K562 (cell line): ENCODE results near the gene PIGV. TPM values are rescaled to one million over a fixed set of nuclear protein-coding genes. Genes with fewer than 3 reads are reported as not detected.
A peak's percentile ranks its signal among the peaks of the same experiment; 100 is the strongest.

Experiments used
- ATAC-seq: fragments of 200-7000 bp; cut with Tn5 transposase; 3 replicates; pipeline ENCODE4 v1.9.1; 2020; ENCODE audit warnings: moderate library complexity
- BruUV-seq: library from RNA; stranded (reverse); fragments of 400-500 nt; replicated peaks from 2 replicates; lab custom pipeline; 2021; lab: Mats Ljungman, UMichigan
- CTCF ChIA-PET: fragments of 300-600 bp; formaldehyde crosslinking; extraction: SDS; loops from one replicate; lab custom pipeline; 2021; ENCODE audit warnings: low intra/inter-chr PET ratio; lab: Yijun Ruan, JAX
- POLR2A ChIA-PET: fragments of 300-600, 350-650 bp; sonication (Branson Sonifier 250); formaldehyde crosslinking; extraction: SDS; loops from one replicate; lab custom pipeline; 2021; ENCODE audit warnings: antibody characterized with exemption, inconsistent platforms; lab: Yijun Ruan, JAX
- DNase-seq, 4 experiments: peaks; one replicate each; pipeline versions ENCODE4 v3.0.0 to v3.0.0-alpha.2; 2011 to 2018; ENCODE audit warnings: low spot score in 3 of 4, mixed read lengths in 3 of 4; ENCODE audit errors: extremely low read depth in 1 of 4
- FAIRE-seq: peaks from 2 replicates; lab custom pipeline; 2011; peaks lifted over from hg19 to GRCh38; lab: Jason Lieb, UNC
- H2AFZ ChIP-seq: 2 replicates; pipeline ENCODE4 v1.6.0; 2011; ENCODE audit warnings: low read depth, low read length, control low read depth, inconsistent platforms
- H3K27ac ChIP-seq: fragments of 200-600 bp; 3 replicates; pipeline ENCODE4 v1.8.0; 2011; ENCODE audit warnings: low read depth, mild to moderate bottlenecking, control low read depth, inconsistent platforms, low read length, moderate library complexity, mixed read lengths; ENCODE audit errors: extremely low read depth
- H3K27me3 ChIP-seq, 2 experiments: fragments of 300-600 bp in 1 of 2; 2 replicates in 1 of 2; 3 replicates in 1 of 2; pipeline versions ENCODE4 v1.6.0 to v1.8.0; 2011; ENCODE audit warnings: inconsistent platforms in 2 of 2, low read length in 2 of 2, mild to moderate bottlenecking in 1 of 2, mixed read lengths in 1 of 2, moderate library complexity in 1 of 2; ENCODE audit not compliant: control insufficient read depth in 2 of 2, insufficient read depth in 2 of 2
- H3K36me3 ChIP-seq: fragments of 300-600 bp; 3 replicates; pipeline ENCODE4 v1.8.0; 2011; ENCODE audit warnings: mild to moderate bottlenecking, low read length, inconsistent platforms; ENCODE audit not compliant: control insufficient read depth, insufficient read depth
- H3K4me1 ChIP-seq, 2 experiments: fragments of 200-600 bp in 1 of 2; replicated peaks in 1 of 2; 2 replicates in 1 of 2; 3 replicates in 1 of 2; pipeline versions ENCODE4 v1.5.1 to v1.8.0; 2011; ENCODE audit warnings: inconsistent platforms in 2 of 2, low read length in 2 of 2, mild to moderate bottlenecking in 1 of 2, mixed read lengths in 1 of 2, moderate library complexity in 1 of 2; ENCODE audit not compliant: control insufficient read depth in 2 of 2, insufficient read depth in 2 of 2
- H3K4me2 ChIP-seq: 2 replicates; pipeline ENCODE4 v1.6.1; 2011; ENCODE audit warnings: low read length, control low read depth, inconsistent platforms, mixed read lengths; ENCODE audit not compliant: insufficient read depth
- H3K4me3 ChIP-seq: fragments of 200-600 bp; sonication (generic), shearing (Covaris generic); 2 replicates; pipeline ENCODE4 v1.5.1; 2016; ENCODE audit warnings: control low read depth, inconsistent platforms
- H3K79me2 ChIP-seq: fragments of 200-600 bp; 3 replicates; pipeline ENCODE4 v1.8.0; 2011; ENCODE audit warnings: low read length, inconsistent platforms; ENCODE audit not compliant: control insufficient read depth, insufficient read depth
- H3K9ac ChIP-seq, 2 experiments: 2 replicates each; pipeline versions ENCODE4 v1.6.0 to v1.6.1; 2011; ENCODE audit warnings: low read depth in 2 of 2, low read length in 2 of 2, control low read depth in 1 of 2, inconsistent platforms in 1 of 2, mild to moderate bottlenecking in 1 of 2, mixed read lengths in 1 of 2; ENCODE audit not compliant: insufficient read depth in 1 of 2
- H3K9me1 ChIP-seq: one replicate; pipeline ENCODE4 v1.6.0; 2011; ENCODE audit warnings: inconsistent platforms, mild to moderate bottlenecking, low read length, moderate library complexity; ENCODE audit not compliant: control insufficient read depth, insufficient read depth
- H3K9me3 ChIP-seq: replicated peaks from 2 replicates; pipeline ENCODE4 v1.5.1; 2011; ENCODE audit warnings: low read depth, low read length, inconsistent platforms; ENCODE audit not compliant: control insufficient read depth, insufficient read depth
- H4K20me1 ChIP-seq: replicated peaks from 2 replicates; pipeline ENCODE4 v1.6.1; 2011; ENCODE audit warnings: low read length, inconsistent platforms, mixed read lengths; ENCODE audit not compliant: control insufficient read depth, insufficient read depth
- AFF4 ChIP-seq: sonication (generic); formaldehyde crosslinking; IDR thresholded peaks from 2 replicates; pipeline ENCODE4 v1.8.0; 2023; ENCODE audit warnings: mild to moderate bottlenecking, missing genetic modification reagents
- ATF6 ChIP-seq: sonication (generic); formaldehyde crosslinking; IDR thresholded peaks from 2 replicates; pipeline ENCODE4 v1.4.0; 2020; ENCODE audit warnings: mild to moderate bottlenecking, missing genetic modification reagents
- CTBP1 ChIP-seq: fragments of 450-650 bp; IDR thresholded peaks from 2 replicates; pipeline ENCODE4 v1.6.1; 2016; ENCODE audit warnings: borderline replicate concordance
- CXXC5 ChIP-seq: fragments of 250-450 bp; sonication (Bioruptor Pico); IDR thresholded peaks from 2 replicates; pipeline ENCODE4 v1.8.0; 2022; ENCODE audit warnings: inconsistent platforms, mild to moderate bottlenecking, moderate library complexity
- EP400 ChIP-seq: fragments of 450-650 bp; IDR thresholded peaks from 2 replicates; pipeline ENCODE4 v1.6.1; 2017; ENCODE audit warnings: antibody characterized with exemption, mild to moderate bottlenecking, moderate library complexity
- EZH2 ChIP-seq: IDR thresholded peaks from 2 replicates; pipeline ENCODE4 v1.6.1; 2012; ENCODE audit warnings: low read depth, mild to moderate bottlenecking, inconsistent platforms, low read length, borderline replicate concordance
- PHF21A ChIP-seq: fragments of 450-650 bp; IDR thresholded peaks from 2 replicates; pipeline ENCODE4 v1.6.1; 2017; ENCODE audit warnings: low read depth, borderline replicate concordance
- SRSF3 ChIP-seq: fragments of 200-400 bp; formaldehyde crosslinking; IDR thresholded peaks from 2 replicates; pipeline ENCODE4 v1.6.1; 2016; ENCODE audit warnings: mild to moderate bottlenecking, low read length, moderate library complexity; ENCODE audit not compliant: insufficient read depth
- STAT5B ChIP-seq: fragments of 250-450 bp; sonication (Bioruptor Pico); IDR thresholded peaks from 2 replicates; pipeline ENCODE4 v1.8.0; 2021; ENCODE audit warnings: mild to moderate bottlenecking, inconsistent platforms
- ZC3H11A ChIP-seq: IDR thresholded peaks from 2 replicates; pipeline ENCODE4 v1.6.1; 2012; ENCODE audit warnings: low read depth, low read length, improper control_type of control experiment
- ZNF12 ChIP-seq: sonication (generic); formaldehyde crosslinking; IDR thresholded peaks from 2 replicates; pipeline ENCODE4 v1.4.0; 2020; ENCODE audit warnings: mild to moderate bottlenecking, missing genetic modification reagents
- ZNF212 ChIP-seq: fragments of 450-650 bp; formaldehyde crosslinking; IDR thresholded peaks from 2 replicates; pipeline ENCODE4 v1.4.0; 2020; ENCODE audit warnings: mild to moderate bottlenecking
- ZNF512 ChIP-seq: IDR thresholded peaks from 2 replicates; pipeline ENCODE4 v1.6.1; 2016; ENCODE audit warnings: missing genetic modification characterization, missing compliant biosample characterization
- WGBS: fragments of 100-300 bp; shearing (Covaris generic); methylation state at CpG from one replicate; pipeline ENCODE4 v1.1.6; 2016; ENCODE audit warnings: low coverage, mixed read lengths; ENCODE audit not compliant: insufficient coverage; ENCODE audit errors: missing lambda C conversion rate; 5-methylcytosine and 5-hydroxymethylcytosine counted together
- in situ Hi-C: fragments of 300-500 bp; cut with MboI; formaldehyde crosslinking; loops from 4 replicates; pipeline ENCODE4 v1.15.0; 2018; ENCODE audit warnings: inconsistent platforms, mixed read lengths
- intact Hi-C: fragments of 100-400 bp; cut with micrococcal nuclease; formaldehyde crosslinking; loops from 2 replicates; pipeline ENCODE4 v1.14.2; 2022
- polyA plus RNA-seq, 8 experiments: library from polyadenylated mRNA; depleted of rRNA in 4 of 8; stranded (reverse) in 5 of 8; unstranded in 3 of 8; fragments of >200 nt; fragmentation: Nextera tagmentation in 2 of 8; fragmentation: Illumina TruSeq in 1 of 8; extraction: Ambion mirVana in 2 of 8; extraction: Trizol in 1 of 8; gene quantifications; 2 replicates each; pipeline versions ENCODE4 v1.2.1 to v1.2.3, GENCODE V29; 2011 to 2014; ENCODE audit warnings: inconsistent platforms in 1 of 8, missing spikeins in 1 of 8
- total RNA-seq, 7 experiments: library from RNA; depleted of rRNA in 6 of 7; stranded (reverse); fragments of >200 nt in 6 of 7; fragmentation: Illumina TruSeq in 2 of 7; extraction: Trizol in 2 of 7; gene quantifications; 2 replicates each; pipeline versions ENCODE4 v1.2.1 to v1.2.3, GENCODE V29; 2011 to 2021; ENCODE audit warnings: low replicate concordance in 1 of 7
- TF ChIP-seq, protein P1 (sequence below): fragments of 450-650 bp; conservative IDR thresholded peaks from 2 replicates; pipeline ENCODE4 v1.6.1; 2016; ENCODE audit warnings: missing genetic modification characterization, low read depth, mild to moderate bottlenecking, control low read depth, missing compliant biosample characterization

The PIGV gene
- total and polyA plus RNA-seq, 9 of the 15 experiments (the other 6 are each of a cell fraction or from before 2014, with no cell fraction given): 8.4 to 21.8 (median 11.7) TPM

- Histone ChIP-seq H3K4me2 (peak overlapping the region; percentile 43; the same call in 1 of the 2 replicates), H3K4me3 (no peak overlapping the region), H3K9me1 (peaks cover 9% of the 10 kb centered on the region), H3K36me3 (peaks cover 53% of the 10 kb centered on the region), H3K4me1 (peaks cover 58 to 75% of the 10 kb centered on the region in 2 experiments), H3K27ac (peak overlapping the region; percentile 61), H3K9me3 (no peaks in the 10 kb centered on the region), H3K27me3 (no peaks in the 10 kb centered on the region), H4K20me1 (peaks cover 17% of the 10 kb centered on the region; the same call in 1 of the 2 replicates), H2AFZ (no peak overlapping the region), H3K9ac (peak overlapping the region; percentile 20 to 46; a peak in 3 of 4 replicates), H3K79me2 (peaks cover 75% of the 10 kb centered on the region)
- BruUV-seq: no TSS peak
- WGBS: 16% methylated on average over 5 of the region's 5 CpGs
- FAIRE-seq (no peak), ATAC-seq (no peak), DNase-seq (no peak)
- CTCF ChIA-PET: no interaction called here
- in situ Hi-C loops: no loop called here
- intact Hi-C loops: no loop called here
- POLR2A ChIA-PET: interaction anchor here (0.6 to 9.2 kb wide), 16 partner anchors 9 to 178 kb away, joined by 3 to 112 read pairs (median 4); partner anchors contain the start of genes ARID1A and GPATCH3
- TF ChIP-seq ZNF512 (tag): no peak
- TF ChIP-seq EP400: 0 out of 2 replicates have a peak, but pooled peaks have one; percentile 26
- TF ChIP-seq SRSF3: no peak
- TF ChIP-seq ATF6 (CRISPR knock-in tag): no peak
- TF ChIP-seq ZNF212 (CRISPR knock-in tag): no peak
- 0 out of 2 replicates have a peak, but pooled peaks have one; percentile 6 for TF ChIP-seq AFF4 (CRISPR knock-in tag)
- TF ChIP-seq CXXC5: no peak
- TF ChIP-seq EZH2: no peak
- no peak for TF ChIP-seq CTBP1
- no peak for TF ChIP-seq PHF21A
- TF ChIP-seq, protein P1, sequence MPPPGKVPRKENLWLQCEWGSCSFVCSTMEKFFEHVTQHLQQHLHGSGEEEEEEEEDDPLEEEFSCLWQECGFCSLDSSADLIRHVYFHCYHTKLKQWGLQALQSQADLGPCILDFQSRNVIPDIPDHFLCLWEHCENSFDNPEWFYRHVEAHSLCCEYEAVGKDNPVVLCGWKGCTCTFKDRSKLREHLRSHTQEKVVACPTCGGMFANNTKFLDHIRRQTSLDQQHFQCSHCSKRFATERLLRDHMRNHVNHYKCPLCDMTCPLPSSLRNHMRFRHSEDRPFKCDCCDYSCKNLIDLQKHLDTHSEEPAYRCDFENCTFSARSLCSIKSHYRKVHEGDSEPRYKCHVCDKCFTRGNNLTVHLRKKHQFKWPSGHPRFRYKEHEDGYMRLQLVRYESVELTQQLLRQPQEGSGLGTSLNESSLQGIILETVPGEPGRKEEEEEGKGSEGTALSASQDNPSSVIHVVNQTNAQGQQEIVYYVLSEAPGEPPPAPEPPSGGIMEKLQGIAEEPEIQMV (tag): peak; percentile 51; the same call in 1 of the 2 replicates
- no peak for TF ChIP-seq ZC3H11A
- TF ChIP-seq ZNF12 (CRISPR knock-in tag): 0 out of 2 replicates have a peak, but pooled peaks have one; percentile 9
- TF ChIP-seq STAT5B (CRISPR knock-in tag): no peak
Observed at GRCh38 chr1:26783646-26784022, 4.1 kb upstream of the PIGV start.
